Right lobe of liver (tissue), 6 donors: Measurements from ENCODE around the gene PLSCR4. TPM values are rescaled to one million over a fixed set of nuclear protein-coding genes. Genes with fewer than 3 reads are reported as not detected.

Source experiments
- ATAC-seq, 4 donors: fragments of 200-7000 bp; cut with Tn5 transposase; one replicate each; pipeline ENCODE4 v1.9.1; 2020; ENCODE audit warnings: mild to moderate bottlenecking in 4 of 4, moderate library complexity in 4 of 4
- DNase-seq, 3 donors: peaks; one replicate each; pipeline ENCODE4 v3.0.0-alpha.2; 2020
- H3K27ac ChIP-seq, 3 donors: fragments of 200-600 bp; one replicate each; pipeline ENCODE4 v1.8.0; 2022
- H3K27me3 ChIP-seq, 2 donors: fragments of 200-600 bp; one replicate each; pipeline ENCODE4 v1.8.0; 2022
- H3K36me3 ChIP-seq, 4 donors: fragments of 200-600 bp; sonication (generic) in 1 of 4; one replicate each; pipeline versions ENCODE4 v1.5.1 to v1.8.0; 2017 to 2022; ENCODE audit warnings: control low read depth in 1 of 4
- H3K4me1 ChIP-seq, 4 donors: fragments of 200-600 bp; sonication (generic) in 1 of 4; one replicate each; pipeline versions ENCODE4 v1.5.1 to v1.8.0; 2017 to 2022; ENCODE audit warnings: control low read depth in 1 of 4
- H3K4me3 ChIP-seq, 3 donors: fragments of 200-600 bp; one replicate each; pipeline ENCODE4 v1.8.0; 2022
- H3K9me3 ChIP-seq, 4 donors: fragments of 200-600 bp; sonication (generic) in 1 of 4; one replicate each; pipeline versions ENCODE4 v1.5.1 to v1.8.0; 2017 to 2022; ENCODE audit warnings: control low read depth in 1 of 4
- POLR2A ChIP-seq: fragments of 450-650 bp; IDR thresholded peaks from one replicate; pipeline ENCODE4 v1.6.1; 2017; ENCODE audit warnings: antibody characterized with exemption, mild to moderate bottlenecking
- WGBS: methylation state at CpG from one replicate; pipeline ENCODE4 v1.1.6; 2018; ENCODE audit warnings: low coverage, low lambda C conversion rate; ENCODE audit not compliant: insufficient coverage; ENCODE audit errors: missing lambda C conversion rate; 5-methylcytosine and 5-hydroxymethylcytosine counted together
- intact Hi-C, 2 donors: fragments of 100-400 bp; cut with DNase I; formaldehyde crosslinking; loops; one replicate each; pipeline versions ENCODE4 v1.11.2 to v1.14.1; 2022
- total RNA-seq, 6 experiments: library from RNA; depleted of rRNA in 2 of 6; stranded (reverse); fragments of >200 nt in 2 of 6; fragmentation: NEBNext Ultra II Directional in 3 of 6; extraction: Animal tissue kit (Norgen Biotek cat#: 25700) in 3 of 6; gene quantifications; one replicate each; pipeline versions ENCODE4 v1.1.0 to v1.2.4, GENCODE V29; 2016 to 2023
- TF ChIP-seq, protein P1 (sequence below), 4 donors: fragments of 200-600 bp in 3 of 4; fragments of 450-650 bp in 1 of 4; IDR thresholded peaks; one replicate each; pipeline versions ENCODE4 v1.5.1 to v1.8.0; 2016 to 2022; ENCODE audit warnings: antibody characterized with exemption in 4 of 4, mild to moderate bottlenecking in 2 of 4
- donor health status: DM: no; HTN: yes; CAD: no.
- donor health status: DM: no; HTN: no; CAD: no.
- donor health status: DM: no; HTN: no; CAD: no.
- donor health status: DM: no; HTN: yes; CAD: no.
- donor health status: DM: no; HTN: yes; CAD: no.

Gene PLSCR4
- total RNA-seq, 6 experiments from 2014 or later: 25.2 to 44.9 (median 42.4) TPM

DNA sequence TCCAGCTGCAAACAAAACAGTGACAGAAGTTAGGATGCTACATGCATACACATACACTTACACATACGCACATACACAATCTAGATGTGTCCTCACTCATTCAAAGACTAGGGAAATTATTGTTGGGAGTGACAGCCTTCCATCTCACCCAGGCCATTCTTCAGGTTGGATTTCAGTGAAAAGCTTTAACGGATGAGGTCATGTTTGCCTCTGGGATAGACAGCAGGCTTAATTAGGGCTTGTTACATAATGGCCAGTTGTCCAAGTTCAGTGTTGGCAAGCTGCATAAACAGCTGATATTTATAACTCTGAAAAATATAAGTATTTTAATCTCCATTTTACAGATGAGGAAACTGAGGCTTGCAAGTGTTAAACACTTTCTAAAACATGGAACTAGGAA lies 54.1 kb downstream of the PLSCR4 start:
- intact Hi-C loops: no loop called here
- H3K27ac ChIP-seq: no peak overlapping the region
- TF ChIP-seq POLR2A: no peak
- DNase-seq: no peak
- ATAC-seq: no peak
- no peaks in the 10 kb centered on the region for H3K9me3 ChIP-seq
- no peak overlapping the region for H3K4me3 ChIP-seq
- H3K27me3 ChIP-seq: no peaks in the 10 kb centered on the region
- H3K4me1 ChIP-seq: no peaks in the 10 kb centered on the region
- 65% methylated on average over 2 of the region's 2 CpGs for WGBS
- peaks cover 0 to 2% (median 0%) of the 10 kb centered on the region in 4 donors for H3K36me3 ChIP-seq

DNA sequence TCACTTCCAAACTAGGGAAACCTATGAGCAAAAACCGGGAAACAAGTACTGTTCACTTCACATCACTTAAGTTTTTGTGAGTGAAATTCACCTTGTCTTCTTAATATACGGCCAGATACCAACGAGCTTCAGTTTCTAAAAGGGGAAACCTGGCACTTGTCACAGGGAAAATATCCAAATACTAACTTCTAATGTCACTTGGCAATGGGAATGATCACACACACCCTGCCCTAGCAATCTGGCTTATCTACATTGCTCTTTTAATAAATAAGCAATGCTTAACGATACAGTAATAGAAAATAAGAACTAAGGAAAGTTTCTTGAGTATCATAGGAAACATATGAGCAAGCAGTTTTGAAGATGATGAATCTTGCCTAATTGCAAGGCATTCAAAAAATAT lies 55.3 kb downstream of the PLSCR4 start:
- H3K36me3 ChIP-seq: peaks cover 0 to 2% (median 0%) of the 10 kb centered on the region in 4 donors
- H3K4me1 ChIP-seq: no peaks in the 10 kb centered on the region
- no peak for TF ChIP-seq POLR2A
- TF ChIP-seq, protein P1, sequence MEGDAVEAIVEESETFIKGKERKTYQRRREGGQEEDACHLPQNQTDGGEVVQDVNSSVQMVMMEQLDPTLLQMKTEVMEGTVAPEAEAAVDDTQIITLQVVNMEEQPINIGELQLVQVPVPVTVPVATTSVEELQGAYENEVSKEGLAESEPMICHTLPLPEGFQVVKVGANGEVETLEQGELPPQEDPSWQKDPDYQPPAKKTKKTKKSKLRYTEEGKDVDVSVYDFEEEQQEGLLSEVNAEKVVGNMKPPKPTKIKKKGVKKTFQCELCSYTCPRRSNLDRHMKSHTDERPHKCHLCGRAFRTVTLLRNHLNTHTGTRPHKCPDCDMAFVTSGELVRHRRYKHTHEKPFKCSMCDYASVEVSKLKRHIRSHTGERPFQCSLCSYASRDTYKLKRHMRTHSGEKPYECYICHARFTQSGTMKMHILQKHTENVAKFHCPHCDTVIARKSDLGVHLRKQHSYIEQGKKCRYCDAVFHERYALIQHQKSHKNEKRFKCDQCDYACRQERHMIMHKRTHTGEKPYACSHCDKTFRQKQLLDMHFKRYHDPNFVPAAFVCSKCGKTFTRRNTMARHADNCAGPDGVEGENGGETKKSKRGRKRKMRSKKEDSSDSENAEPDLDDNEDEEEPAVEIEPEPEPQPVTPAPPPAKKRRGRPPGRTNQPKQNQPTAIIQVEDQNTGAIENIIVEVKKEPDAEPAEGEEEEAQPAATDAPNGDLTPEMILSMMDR (IDR thresholded peaks at IDR 0.05): no peak
- WGBS: 43% methylated on average over 4 of the region's 4 CpGs
- no peaks in the 10 kb centered on the region for H3K27me3 ChIP-seq
- intact Hi-C loops: no loop called here
- no peak for DNase-seq
- no peak for ATAC-seq
- peak overlapping the region in 1 of 3 donors; percentile 3 for H3K27ac ChIP-seq
- no peaks in the 10 kb centered on the region for H3K9me3 ChIP-seq
- no peak overlapping the region for H3K4me3 ChIP-seq

- intact Hi-C loops: no loop called here
- no peak for DNase-seq
Observed at GRCh38 chr3:146195030-146195429, 55.9 kb downstream of the PLSCR4 start.

GRCh38 chr3:146191051-146191450 lies 59.9 kb downstream of the PLSCR4 start:
- Histone ChIP-seq H3K27ac (no peak overlapping the region), H3K4me1 (no peaks in the 10 kb centered on the region), H3K27me3 (no peaks in the 10 kb centered on the region), H3K36me3 (peaks cover 0 to 2% (median 0%) of the 10 kb centered on the region in 4 donors), H3K9me3 (no peaks in the 10 kb centered on the region), H3K4me3 (no peak overlapping the region)
- ATAC-seq (no peak), DNase-seq (no peak)
- 100% methylated on average over 1 of the region's 1 CpG for whole genome bisulfite sequencing
- intact Hi-C loops: no loop called here
- TF ChIP-seq, protein P1 (IDR thresholded peaks at IDR 0.05): no peak
- no peak for TF ChIP-seq POLR2A

More at GRCh38 chr3:146195030-146195429, 55.9 kb downstream of the PLSCR4 start:
- Histone ChIP-seq H3K4me3 (no peak overlapping the region), H3K36me3 (peaks cover 0 to 2% (median 0%) of the 10 kb centered on the region in 4 donors), H3K27me3 (no peaks in the 10 kb centered on the region), H3K27ac (no peak overlapping the region), H3K9me3 (no peaks in the 10 kb centered on the region), H3K4me1 (no peaks in the 10 kb centered on the region)
- peak in 1 of 4 donors; percentile 46 for ATAC-seq
- no peak for TF ChIP-seq POLR2A
- TF ChIP-seq, protein P1 (IDR thresholded peaks at IDR 0.05): no peak
- WGBS: 62% methylated on average over 3 of the region's 3 CpGs

GRCh38 chr3:146189519-146190173 lies 61.3 kb downstream of the PLSCR4 start:
- TF ChIP-seq, protein P1 (IDR thresholded peaks at IDR 0.05): peak; percentile 68 to 82 (median 74)
- TF ChIP-seq POLR2A: no peak
- no peaks in the 10 kb centered on the region for H3K4me1 ChIP-seq
- no peaks in the 10 kb centered on the region for H3K9me3 ChIP-seq
- H3K36me3 ChIP-seq: peaks cover 0 to 2% (median 0%) of the 10 kb centered on the region in 4 donors
- ATAC-seq (peak; percentile 92 to 97 (median 95)), DNase-seq (no peak)
- H3K27ac ChIP-seq: no peak overlapping the region
- H3K27me3 ChIP-seq: no peaks in the 10 kb centered on the region
- no peak overlapping the region for H3K4me3 ChIP-seq
- WGBS: 6% methylated on average over 6 of the region's 6 CpGs
- intact Hi-C loops: loop anchor here in 1 of 2 donors (10.0 kb wide), 1 partner anchor 125 kb away; no protein-coding TSS in a partner anchor
